ENCODE results near the gene DDX23.
A peak's percentile ranks its signal among the peaks of the same experiment; 100 is the strongest.
"Not testable (repeated sequence)": the region's sequence is repeated elsewhere in the genome, so short reads cannot be mapped to it uniquely, and the experiment has no call there.

The DDX23 gene

GRCh38 chr12:48861111-48861510 lies 9.1 kb upstream of the DDX23 start:
- no peak for DNase-seq

- DNase-seq = not testable (repeated sequence)
Observed at GRCh38 chr12:48860236-48860635, 8.3 kb upstream of the DDX23 start.

- no peak for DNase-seq
Observed at GRCh38 chr12:48859607-48860006, 7.6 kb upstream of the DDX23 start.

- no peak for DNase-seq
Observed at GRCh38 chr12:48858043-48858442, 6.1 kb upstream of the DDX23 start.

- DNase-seq = no peak
Observed at GRCh38 chr12:48857278-48857994, 5.5 kb upstream of the DDX23 start.

GRCh38 chr12:48856379-48856778 lies 4.4 kb upstream of the DDX23 start:
- no peak for DNase-seq

- not testable (repeated sequence) for DNase-seq
Observed at GRCh38 chr12:48854932-48855331, 3.0 kb upstream of the DDX23 start.

- DNase-seq = no peak
Observed at GRCh38 chr12:48854488-48854887, 2.5 kb upstream of the DDX23 start.

- DNase-seq = peak; percentile 81
Observed at GRCh38 chr12:48852734-48853688, 1.0 kb upstream of the DDX23 start.

- not testable (repeated sequence) for DNase-seq
Observed at GRCh38 chr12:48842021-48842420, 9.9 kb downstream of the DDX23 start.

GRCh38 chr12:48838048-48838447 lies 13.9 kb downstream of the DDX23 start:
- no peak for DNase-seq

- no peak for DNase-seq
Observed at GRCh38 chr12:48832321-48833060, 19.5 kb downstream of the DDX23 start.

GRCh38 chr12:48831257-48831656 lies 20.7 kb downstream of the DDX23 start:
- no peak for DNase-seq

- no peak for DNase-seq
Observed at GRCh38 chr12:48828841-48829575, 23.0 kb downstream of the DDX23 start.

GRCh38 chr12:48828293-48828692 lies 23.7 kb downstream of the DDX23 start:
- DNase-seq = no peak

- DNase-seq = no peak
Observed at GRCh38 chr12:48827513-48828096, 24.4 kb downstream of the DDX23 start.

GRCh38 chr12:48827026-48827425 lies 24.9 kb downstream of the DDX23 start:
- no peak for DNase-seq

- no peak for DNase-seq
Observed at GRCh38 chr12:48826209-48826855, 25.6 kb downstream of the DDX23 start.

- no peak for DNase-seq
Observed at GRCh38 chr12:48824905-48825304, 27.1 kb downstream of the DDX23 start.

GRCh38 chr12:48824112-48824511 lies 27.9 kb downstream of the DDX23 start:
- no peak for DNase-seq

GRCh38 chr12:48823281-48823680 lies 28.7 kb downstream of the DDX23 start:
- DNase-seq = no peak

- DNase-seq = no peak
Observed at GRCh38 chr12:48822711-48823110, 29.3 kb downstream of the DDX23 start.
